Activated naive CD4-positive, alpha-beta T cell treated with anti-CD3 and anti-CD28 coated beads, Interleukin-2, amount 10 ng/mL, durations not matched to agents 7 days and 5 days (primary cell): ENCODE results near the gene CASP12.

Experiments used
- CTCF ChIA-PET: fragments of 350-600 bp; sonication (Branson Sonifier 250); formaldehyde crosslinking; loops from one replicate; lab custom pipeline; 2021; ENCODE audit warnings: antibody characterized with exemption; lab: Charles Lee
- DNase-seq: peaks from one replicate; pipeline ENCODE4 v3.0.0-alpha.2; 2020
- H3K27ac Mint-ChIP-seq: one replicate; pipeline ENCODE4 v1.8.0; 2021; ENCODE audit warnings: mild to moderate bottlenecking, moderate library complexity, mixed read lengths
- H3K27me3 Mint-ChIP-seq: one replicate; pipeline ENCODE4 v1.8.0; 2021; ENCODE audit warnings: mild to moderate bottlenecking, mixed read lengths
- H3K36me3 Mint-ChIP-seq: one replicate; pipeline ENCODE4 v1.8.0; 2021; ENCODE audit warnings: mixed read lengths
- H3K4me1 Mint-ChIP-seq: one replicate; pipeline ENCODE4 v1.8.0; 2021; ENCODE audit warnings: mixed read lengths
- H3K4me3 Mint-ChIP-seq: one replicate; pipeline ENCODE4 v1.8.0; 2021; ENCODE audit warnings: mild to moderate bottlenecking, moderate library complexity, mixed read lengths
- H3K9me3 Mint-ChIP-seq: one replicate; pipeline ENCODE4 v1.8.0; 2021; ENCODE audit warnings: mixed read lengths

CASP12 gene

DNA sequence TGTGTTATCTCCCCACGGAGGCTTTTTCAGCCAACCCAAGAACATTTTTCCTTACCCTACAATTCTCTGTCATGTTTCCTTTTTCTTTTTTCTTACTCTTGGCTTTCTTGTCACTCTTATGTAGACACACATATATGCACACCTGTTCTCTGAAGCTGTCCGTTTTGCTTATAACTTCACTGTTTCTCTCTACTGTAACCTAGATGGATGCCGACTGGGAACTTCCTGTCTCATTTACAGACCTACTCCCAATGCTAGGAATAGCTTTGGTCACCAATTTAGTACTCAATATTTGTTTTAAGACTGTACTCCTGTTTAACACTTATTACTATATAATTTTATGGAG is 9.9 kb upstream of the CASP12 start:
- CTCF ChIA-PET: interaction anchor here (0.7 kb wide), 1 partner anchor 1851 kb away, joined by 3 read pairs; no protein-coding TSS in a partner anchor
- no peak overlapping the region for H3K4me3 Mint-ChIP-seq
- no peak for DNase-seq
- H3K4me1 Mint-ChIP-seq: peaks cover 14% of the 10 kb centered on the region
- H3K27me3 Mint-ChIP-seq: no peaks in the 10 kb centered on the region
- peaks cover 45% of the 10 kb centered on the region for H3K36me3 Mint-ChIP-seq
- no peaks in the 10 kb centered on the region for H3K9me3 Mint-ChIP-seq
- H3K27ac Mint-ChIP-seq: no peak overlapping the region

DNA sequence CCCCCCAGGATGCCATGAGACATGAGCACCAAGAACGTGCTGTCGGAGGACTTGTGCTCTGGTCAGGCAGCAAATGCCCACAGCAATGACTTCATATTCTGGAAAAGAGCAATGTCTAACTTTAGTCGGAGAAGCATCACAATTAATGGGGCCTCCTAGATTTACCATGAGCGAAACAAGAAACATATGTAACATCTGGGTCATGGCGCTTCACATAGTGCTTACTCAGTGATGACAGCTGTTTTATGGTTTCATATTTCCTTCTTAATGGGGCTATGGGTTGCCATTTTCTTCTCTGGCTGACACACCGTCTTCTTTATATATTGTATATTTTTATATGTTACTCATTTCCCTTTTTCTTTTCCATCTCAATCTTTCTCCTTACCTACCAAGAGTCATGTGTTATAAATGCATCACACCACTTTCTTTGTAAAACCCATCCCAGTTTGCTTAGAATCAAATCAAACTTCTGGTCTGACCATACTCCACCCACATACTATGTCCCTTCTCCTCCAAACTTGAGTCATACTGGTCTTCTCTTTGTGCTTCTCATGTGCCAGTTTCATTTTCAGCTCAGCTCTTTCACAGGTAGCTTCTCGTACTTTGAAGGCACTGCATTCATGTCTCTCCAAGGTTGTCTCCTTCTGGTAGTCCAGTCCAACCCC is 9.4 kb upstream of the CASP12 start:
- H3K4me3 Mint-ChIP-seq: no peak overlapping the region

DNA sequence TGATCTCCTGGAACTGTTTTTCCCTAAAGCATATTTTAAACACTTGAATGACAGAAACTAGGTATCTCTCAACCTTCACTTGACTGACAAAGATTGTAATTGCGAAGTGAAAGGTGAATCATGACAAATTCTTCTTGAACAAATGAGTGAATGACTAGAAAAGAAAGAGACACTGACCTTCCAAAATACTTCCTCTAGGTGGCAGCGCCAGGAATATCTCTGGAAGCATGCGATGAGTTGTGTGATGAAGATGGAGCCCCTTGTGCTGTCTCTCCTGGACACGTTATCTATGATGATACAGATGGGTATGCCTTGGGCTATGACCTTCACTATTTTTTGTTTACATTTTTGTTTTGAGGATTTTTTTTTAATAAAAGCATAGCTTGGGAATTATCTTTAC is 7.0 kb upstream of the CASP12 start:
- Mint-ChIP-seq H3K27me3 (no peaks in the 10 kb centered on the region), H3K27ac (no peak overlapping the region), H3K9me3 (peaks cover 5% of the 10 kb centered on the region), H3K4me3 (no peak overlapping the region), H3K4me1 (peaks cover 26% of the 10 kb centered on the region), H3K36me3 (peaks cover 62% of the 10 kb centered on the region)
- no peak for DNase-seq
- CTCF ChIA-PET: no interaction called here

More for the DNA sequence above, 9.4 kb upstream of the CASP12 start:
- H3K27ac Mint-ChIP-seq: peak overlapping the region; percentile 64
- H3K4me1 Mint-ChIP-seq: peaks cover 14% of the 10 kb centered on the region
- CTCF ChIA-PET: interaction anchor here (0.7 kb wide), 1 partner anchor 1850 kb away, joined by 3 read pairs; no protein-coding TSS in a partner anchor
- H3K27me3 Mint-ChIP-seq: no peaks in the 10 kb centered on the region
- H3K9me3 Mint-ChIP-seq: no peaks in the 10 kb centered on the region
- H3K36me3 Mint-ChIP-seq: peaks cover 49% of the 10 kb centered on the region
- no peak for DNase-seq

DNA sequence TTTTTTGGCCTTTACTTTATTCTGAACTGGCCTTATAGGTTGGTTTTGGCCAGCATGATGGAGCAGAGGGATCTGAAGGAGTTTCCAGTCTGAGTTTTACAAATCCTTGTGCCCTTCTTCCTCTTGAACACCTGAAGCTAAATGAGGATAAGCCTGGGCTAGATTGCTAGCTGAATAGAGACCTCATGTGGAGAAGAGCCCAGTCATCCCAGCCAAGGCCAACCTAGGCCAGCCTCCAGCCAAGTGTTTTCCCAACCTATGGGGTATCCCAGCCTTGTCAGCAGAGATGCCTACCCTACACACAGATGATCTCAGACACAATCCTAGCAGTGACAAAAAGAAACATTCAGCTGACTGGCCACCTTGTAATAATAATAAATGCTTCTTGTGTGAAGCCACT is 966 bp upstream of the CASP12 start:
- H3K4me1 Mint-ChIP-seq: peaks cover 35% of the 10 kb centered on the region

DNA sequence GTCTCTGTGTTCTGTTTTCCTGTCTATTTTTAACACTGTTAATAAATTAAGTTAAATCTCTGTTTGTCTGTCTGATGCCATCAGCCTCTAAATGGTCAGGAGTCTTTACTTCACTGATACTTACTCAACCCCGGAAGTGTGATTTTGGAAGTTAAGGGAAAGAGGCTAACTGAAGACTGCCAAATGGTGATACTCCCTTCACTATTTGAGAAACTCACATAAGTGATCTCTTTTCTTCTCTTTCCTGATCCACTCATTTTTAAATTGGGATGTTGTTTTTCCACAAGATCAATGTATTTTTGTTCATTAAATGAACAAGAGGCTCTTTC is 389 bp upstream of the CASP12 start:
- Mint-ChIP-seq H3K4me1 (peaks cover 35% of the 10 kb centered on the region), H3K27me3 (no peaks in the 10 kb centered on the region), H3K36me3 (peaks cover 40% of the 10 kb centered on the region), H3K27ac (peak overlapping the region; percentile 88), H3K9me3 (peaks cover 5% of the 10 kb centered on the region), H3K4me3 (peak overlapping the region; percentile 64)
- DNase-seq: no peak
- CTCF ChIA-PET: interaction anchor here (1.3 kb wide), 1 partner anchor 12 kb away, joined by 3 read pairs; no protein-coding TSS in a partner anchor

More for the DNA sequence above, 966 bp upstream of the CASP12 start:
- Mint-ChIP-seq H3K36me3 (peaks cover 44% of the 10 kb centered on the region), H3K27ac (no peak overlapping the region), H3K4me3 (no peak overlapping the region), H3K9me3 (peaks cover 5% of the 10 kb centered on the region), H3K27me3 (no peaks in the 10 kb centered on the region)
- DNase-seq: no peak
- CTCF ChIA-PET: no interaction called here

DNA sequence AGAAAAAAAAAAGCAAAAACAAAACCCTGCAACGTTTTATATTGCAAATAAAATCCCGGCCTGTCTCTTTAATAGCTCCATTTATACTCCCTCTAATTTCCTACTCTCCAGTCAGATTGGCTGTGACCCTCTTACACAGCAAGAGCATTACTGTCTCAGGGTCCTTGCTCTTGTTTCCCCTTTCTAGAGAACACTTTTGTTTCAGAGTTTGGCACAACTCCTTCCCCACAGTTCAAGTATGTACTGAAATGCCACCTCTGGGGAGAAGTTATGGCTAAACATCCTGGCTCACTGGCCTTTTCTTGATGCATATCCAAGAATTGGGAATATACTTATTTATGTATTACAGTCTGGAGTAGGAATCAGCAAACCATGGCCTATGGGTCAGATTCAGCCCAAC is 2.6 kb downstream of the CASP12 start:
- no peak for DNase-seq
- Mint-ChIP-seq H3K36me3 (peaks cover 17% of the 10 kb centered on the region), H3K9me3 (no peaks in the 10 kb centered on the region), H3K27me3 (no peaks in the 10 kb centered on the region), H3K4me1 (peaks cover 21% of the 10 kb centered on the region), H3K4me3 (no peak overlapping the region), H3K27ac (no peak overlapping the region)
- CTCF ChIA-PET: interaction anchor here (1.0 to 1.3 kb wide), 2 partner anchors 9 to 12 kb away, joined by 4 read pairs; no protein-coding TSS in a partner anchor

DNA sequence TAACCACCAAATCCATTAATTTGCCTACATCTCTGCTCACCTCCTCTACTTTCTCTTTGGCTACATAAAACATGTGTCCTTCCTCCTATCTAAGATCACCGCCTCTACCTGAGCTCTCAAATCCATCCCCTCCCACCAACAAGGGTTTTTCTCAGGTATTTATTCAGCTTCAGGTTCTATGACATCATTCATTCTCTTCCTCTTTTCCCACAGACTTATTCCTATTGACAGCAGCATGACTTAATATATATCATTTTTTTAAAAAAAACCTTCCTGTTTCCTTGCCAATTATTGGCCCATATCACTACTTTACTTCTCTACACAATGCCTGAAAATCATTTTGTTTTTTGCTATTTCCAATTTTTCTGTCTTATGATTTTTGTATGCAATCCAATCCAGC is 4.4 kb downstream of the CASP12 start:
- H3K4me1 Mint-ChIP-seq: peaks cover 20% of the 10 kb centered on the region
- DNase-seq: no peak
- H3K27me3 Mint-ChIP-seq: no peaks in the 10 kb centered on the region
- H3K4me3 Mint-ChIP-seq: no peak overlapping the region
- no peaks in the 10 kb centered on the region for H3K9me3 Mint-ChIP-seq
- peaks cover 11% of the 10 kb centered on the region for H3K36me3 Mint-ChIP-seq
- CTCF ChIA-PET: no interaction called here
- no peak overlapping the region for H3K27ac Mint-ChIP-seq

DNA sequence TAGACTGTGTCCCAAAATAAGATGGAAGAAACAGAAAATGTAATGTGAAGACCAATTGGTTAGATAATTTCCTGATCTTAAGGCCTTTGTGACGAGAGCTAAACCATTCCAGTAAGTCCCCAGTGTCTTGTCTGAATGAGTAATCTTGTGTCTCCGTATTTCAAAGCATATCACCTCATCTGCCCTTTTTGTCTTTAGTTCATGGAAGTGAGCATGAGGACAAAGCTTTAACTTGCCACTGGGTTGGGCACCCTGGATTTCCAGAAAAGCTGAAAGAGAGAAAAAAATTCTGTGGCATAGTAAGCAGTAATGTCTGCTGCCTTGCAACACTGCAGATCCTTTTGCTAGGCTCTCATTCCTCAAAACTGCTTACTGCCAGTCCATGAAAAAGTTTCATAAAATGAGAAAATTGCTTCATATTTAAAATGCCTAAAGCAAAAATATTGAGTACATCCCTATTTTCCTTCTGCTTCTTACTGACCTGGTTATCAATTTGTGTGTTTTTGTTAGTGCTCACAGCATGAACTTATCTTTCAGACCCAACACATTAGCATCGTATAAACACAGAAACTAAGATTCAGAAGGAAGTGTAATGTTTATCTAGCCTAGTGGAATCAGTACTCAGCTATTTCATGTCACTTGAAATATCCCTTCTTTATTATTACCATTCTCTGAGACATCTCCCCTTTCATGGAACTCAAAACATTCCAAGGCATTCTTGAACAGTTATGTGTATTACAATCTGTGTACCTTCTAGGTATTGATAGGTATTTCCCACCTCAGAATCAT is 5.3 kb downstream of the CASP12 start:
- Mint-ChIP-seq H3K9me3 (no peaks in the 10 kb centered on the region), H3K27me3 (no peaks in the 10 kb centered on the region), H3K4me1 (peaks cover 11% of the 10 kb centered on the region), H3K27ac (no peak overlapping the region), H3K4me3 (no peak overlapping the region), H3K36me3 (peaks cover 6% of the 10 kb centered on the region)
- no peak for DNase-seq
- CTCF ChIA-PET: interaction anchor here (0.5 kb wide), 1 partner anchor 307 kb away, joined by 3 read pairs; no protein-coding TSS in a partner anchor

DNA sequence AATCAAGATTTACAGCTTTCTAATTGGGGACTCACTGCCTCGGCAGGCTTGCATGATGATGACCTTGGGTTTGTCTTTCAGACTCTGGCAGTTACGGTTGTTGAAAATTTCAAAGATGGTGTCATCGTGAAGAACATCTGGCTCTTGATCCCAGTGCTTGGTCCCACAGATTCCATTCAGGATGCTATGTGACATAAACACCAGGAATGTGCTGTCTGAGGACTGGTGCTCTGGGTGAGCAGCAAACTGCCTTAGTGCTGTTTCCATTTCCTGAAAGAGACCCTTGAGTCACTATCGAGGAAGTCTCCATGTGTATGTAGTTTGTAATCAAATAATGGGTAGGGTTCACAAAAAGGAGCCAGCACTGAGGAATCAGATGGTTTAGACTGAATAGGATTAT is 7.1 kb downstream of the CASP12 start:
- H3K27me3 Mint-ChIP-seq: no peaks in the 10 kb centered on the region
- H3K9me3 Mint-ChIP-seq: peaks cover under 1% of the 10 kb centered on the region
- CTCF ChIA-PET: no interaction called here
- no peak overlapping the region for H3K4me3 Mint-ChIP-seq
- no peaks in the 10 kb centered on the region for H3K4me1 Mint-ChIP-seq
- H3K27ac Mint-ChIP-seq: no peak overlapping the region
- DNase-seq: no peak
- peaks cover 5% of the 10 kb centered on the region for H3K36me3 Mint-ChIP-seq

DNA sequence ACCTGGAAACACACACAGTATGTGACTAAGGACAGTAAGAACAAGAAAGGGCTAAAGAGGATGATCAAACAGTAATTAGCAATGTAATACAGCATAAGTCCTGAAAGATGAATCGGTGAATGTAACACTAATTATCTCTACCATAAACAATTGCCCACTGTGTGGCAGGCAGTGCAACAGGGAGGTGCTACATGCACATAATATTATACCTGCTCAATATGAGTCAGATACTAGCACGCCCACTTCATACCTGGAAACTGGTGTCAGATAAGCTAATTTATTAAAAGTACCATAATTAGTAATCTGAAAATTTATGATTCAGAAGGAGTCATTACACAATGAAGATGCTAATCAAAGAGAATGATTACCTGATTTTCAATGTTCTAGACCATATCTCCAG is 14.9 kb downstream of the CASP12 start:
- H3K27me3 Mint-ChIP-seq: no peaks in the 10 kb centered on the region

DNA sequence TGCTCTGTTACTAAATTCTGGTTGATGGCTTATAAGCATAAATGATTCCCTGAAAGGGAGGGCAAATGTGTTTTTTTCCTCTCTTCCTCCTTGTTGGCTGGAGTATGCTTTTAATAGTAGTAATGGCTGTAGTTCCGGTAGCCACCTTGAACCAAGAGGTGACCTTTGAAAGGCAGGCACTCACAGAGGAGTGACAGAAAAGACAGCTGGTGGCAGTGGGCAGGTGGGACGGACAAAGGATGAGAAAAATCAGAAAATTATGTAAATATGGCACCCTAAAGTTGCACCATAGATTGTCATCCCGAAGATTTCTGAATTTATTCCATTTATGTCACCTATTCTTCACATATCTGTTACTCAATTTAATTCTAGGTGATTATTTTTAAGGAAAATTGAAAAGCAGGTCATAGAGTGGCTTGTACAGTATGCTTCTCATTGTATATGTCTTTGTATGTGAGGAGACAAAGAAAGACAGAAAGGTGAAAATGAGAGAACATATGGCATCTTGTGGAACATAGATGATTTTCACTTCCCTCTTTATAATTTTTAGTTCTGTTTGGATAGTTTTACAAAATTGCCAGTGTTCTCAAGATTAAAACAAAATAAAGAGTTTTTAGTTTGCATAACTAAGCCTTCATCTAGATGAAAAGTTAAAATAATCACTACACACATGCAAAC is 17.0 kb downstream of the CASP12 start:
- H3K36me3 Mint-ChIP-seq: peaks cover 32% of the 10 kb centered on the region
- CTCF ChIA-PET: no interaction called here
- no peak overlapping the region for H3K27ac Mint-ChIP-seq
- H3K27me3 Mint-ChIP-seq: no peaks in the 10 kb centered on the region
- H3K9me3 Mint-ChIP-seq: peaks cover 21% of the 10 kb centered on the region
- DNase-seq: no peak
- no peak overlapping the region for H3K4me3 Mint-ChIP-seq
- peaks cover 41% of the 10 kb centered on the region for H3K4me1 Mint-ChIP-seq

More for the DNA sequence above, 14.9 kb downstream of the CASP12 start:
- H3K36me3 Mint-ChIP-seq: peaks cover 20% of the 10 kb centered on the region
- no peak overlapping the region for H3K27ac Mint-ChIP-seq
- CTCF ChIA-PET: interaction anchor here (1.2 to 1.6 kb wide), 2 partner anchors 10 to 12 kb away, joined by 4 to 5 read pairs; no protein-coding TSS in a partner anchor
- H3K4me3 Mint-ChIP-seq: no peak overlapping the region
- peaks cover 20% of the 10 kb centered on the region for H3K4me1 Mint-ChIP-seq
- H3K9me3 Mint-ChIP-seq: peaks cover 15% of the 10 kb centered on the region
- no peak for DNase-seq

DNA sequence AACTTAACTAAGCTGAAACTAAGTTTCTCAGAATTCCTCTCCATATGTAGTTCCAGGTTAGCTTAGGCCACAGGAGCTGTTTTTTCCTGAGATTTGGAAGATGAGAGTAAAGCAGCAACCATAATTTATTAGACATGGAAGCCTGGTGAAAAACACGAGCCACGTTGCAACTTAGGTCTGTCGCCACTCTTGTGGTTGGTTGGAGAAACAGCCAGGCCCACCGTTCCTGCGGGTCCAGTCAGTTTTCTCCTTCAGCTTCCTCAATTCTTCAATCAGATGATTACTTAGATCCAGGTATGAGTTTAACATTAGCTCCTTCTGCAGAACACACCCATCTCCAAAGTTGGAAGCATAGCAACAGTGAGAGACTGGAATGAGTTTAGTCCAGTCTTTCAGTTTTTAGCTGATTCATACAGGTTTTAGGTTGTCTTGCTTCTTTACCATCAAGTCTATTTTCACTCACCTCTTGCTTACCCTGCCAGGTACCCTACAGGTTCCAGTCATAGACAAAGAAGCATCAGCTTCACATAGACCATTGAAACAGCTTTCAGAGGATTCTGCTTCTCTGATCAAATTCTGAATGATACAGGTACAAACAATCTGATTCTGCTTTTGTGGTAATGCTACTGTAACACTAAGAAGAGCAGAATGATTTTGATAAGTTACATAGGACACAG is 18.6 kb downstream of the CASP12 start:
- Mint-ChIP-seq H3K4me1 (peaks cover 49% of the 10 kb centered on the region), H3K9me3 (peaks cover 28% of the 10 kb centered on the region), H3K27ac (no peak overlapping the region), H3K4me3 (no peak overlapping the region), H3K36me3 (peaks cover 42% of the 10 kb centered on the region), H3K27me3 (no peaks in the 10 kb centered on the region)
- CTCF ChIA-PET: interaction anchor here (0.7 kb wide), 1 partner anchor 270 kb away, joined by 3 read pairs; no protein-coding TSS in a partner anchor
- no peak for DNase-seq

DNA sequence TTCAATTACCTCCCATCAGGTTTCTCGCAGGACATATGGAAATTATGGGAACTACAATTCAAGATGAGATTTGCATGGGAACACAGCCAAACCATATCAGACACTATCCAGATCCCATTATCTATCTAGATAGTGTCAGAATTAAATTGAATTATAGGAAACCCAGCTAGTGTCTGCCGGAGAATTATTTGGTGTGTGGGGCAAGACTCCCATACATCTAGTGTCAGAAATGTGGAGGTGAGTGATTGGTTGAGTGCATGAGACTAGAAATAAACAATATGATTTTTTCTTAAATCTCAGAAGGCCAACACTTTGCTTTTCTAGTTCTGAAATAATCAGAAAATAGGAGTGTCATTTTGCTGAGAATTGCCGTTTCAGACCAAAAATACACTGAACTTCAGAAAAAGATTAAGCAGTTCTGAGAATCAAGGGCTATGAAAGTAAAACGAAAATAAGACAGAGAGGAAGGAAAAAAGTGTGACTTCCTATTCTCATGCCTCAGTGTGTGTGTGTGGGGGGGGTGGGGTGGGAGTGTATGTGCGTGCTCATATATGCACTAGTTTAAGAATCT is 21.3 kb downstream of the CASP12 start:
- Mint-ChIP-seq H3K27me3 (no peaks in the 10 kb centered on the region), H3K4me3 (peak overlapping the region; percentile 42), H3K27ac (peak overlapping the region; percentile 94), H3K4me1 (peaks cover 49% of the 10 kb centered on the region), H3K36me3 (peaks cover 44% of the 10 kb centered on the region), H3K9me3 (peaks cover 29% of the 10 kb centered on the region)
- DNase-seq: peak; percentile 24
- CTCF ChIA-PET: no interaction called here
